ENCODE data around the gene ATCAY. TPM values are rescaled to one million over a fixed set of nuclear protein-coding genes. Genes with fewer than 3 reads are reported as not detected.

ATCAY gene
- total RNA-seq, 1 donor: not detected

DNA sequence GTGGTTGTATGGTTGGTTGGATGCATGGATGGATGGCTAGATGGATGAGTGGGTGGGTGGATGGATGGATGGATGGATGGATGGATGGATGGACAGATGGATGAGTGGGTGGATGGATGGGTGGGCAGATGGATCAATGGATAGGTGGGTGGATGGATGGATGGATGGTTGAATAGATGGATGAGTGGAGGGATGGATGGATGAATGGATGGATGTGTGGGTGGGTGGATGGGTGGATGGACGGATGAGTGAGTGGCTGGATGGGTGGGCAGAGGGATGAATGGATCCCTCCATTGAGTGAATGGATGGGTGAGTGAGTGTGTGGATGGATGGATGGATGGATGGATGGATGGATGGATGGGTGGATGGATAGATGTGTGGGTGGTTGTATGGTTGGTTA lies 43.4 kb downstream of the ATCAY start:
- DNase-seq (ENCODE audit: insufficient read length, low spot score, missing footprints): peak; percentile 9
- Histone ChIP-seq H3K36me3 (ENCODE audit: insufficient read depth, low read length) (no peaks in the 10 kb centered on the region), H2AFZ (ENCODE audit: low read length) (no peak overlapping the region), H3K79me2 (ENCODE audit: insufficient read depth, low read length) (no peaks in the 10 kb centered on the region), H3K4me3 (ENCODE audit: insufficient read depth, low read length) (no peak overlapping the region), H4K20me1 (ENCODE audit: insufficient read depth, low read length) (no peaks in the 10 kb centered on the region), H3K4me2 (ENCODE audit: insufficient read depth, low read length) (no peak overlapping the region), H3K9me3 (ENCODE audit: low read depth, low read length) (peaks cover 2% of the 10 kb centered on the region), H3K4me1 (ENCODE audit: insufficient read depth, low read length) (no peaks in the 10 kb centered on the region), H3K27me3 (ENCODE audit: insufficient read depth, low read length) (no peaks in the 10 kb centered on the region), H3K27ac (ENCODE audit: low read depth, low read length) (no peak overlapping the region)
- TF ChIP-seq, protein P1, sequence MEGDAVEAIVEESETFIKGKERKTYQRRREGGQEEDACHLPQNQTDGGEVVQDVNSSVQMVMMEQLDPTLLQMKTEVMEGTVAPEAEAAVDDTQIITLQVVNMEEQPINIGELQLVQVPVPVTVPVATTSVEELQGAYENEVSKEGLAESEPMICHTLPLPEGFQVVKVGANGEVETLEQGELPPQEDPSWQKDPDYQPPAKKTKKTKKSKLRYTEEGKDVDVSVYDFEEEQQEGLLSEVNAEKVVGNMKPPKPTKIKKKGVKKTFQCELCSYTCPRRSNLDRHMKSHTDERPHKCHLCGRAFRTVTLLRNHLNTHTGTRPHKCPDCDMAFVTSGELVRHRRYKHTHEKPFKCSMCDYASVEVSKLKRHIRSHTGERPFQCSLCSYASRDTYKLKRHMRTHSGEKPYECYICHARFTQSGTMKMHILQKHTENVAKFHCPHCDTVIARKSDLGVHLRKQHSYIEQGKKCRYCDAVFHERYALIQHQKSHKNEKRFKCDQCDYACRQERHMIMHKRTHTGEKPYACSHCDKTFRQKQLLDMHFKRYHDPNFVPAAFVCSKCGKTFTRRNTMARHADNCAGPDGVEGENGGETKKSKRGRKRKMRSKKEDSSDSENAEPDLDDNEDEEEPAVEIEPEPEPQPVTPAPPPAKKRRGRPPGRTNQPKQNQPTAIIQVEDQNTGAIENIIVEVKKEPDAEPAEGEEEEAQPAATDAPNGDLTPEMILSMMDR (IDR thresholded peaks at IDR 0.05; ENCODE audit: extremely low read depth, low read depth, low read length): no peak

DNA sequence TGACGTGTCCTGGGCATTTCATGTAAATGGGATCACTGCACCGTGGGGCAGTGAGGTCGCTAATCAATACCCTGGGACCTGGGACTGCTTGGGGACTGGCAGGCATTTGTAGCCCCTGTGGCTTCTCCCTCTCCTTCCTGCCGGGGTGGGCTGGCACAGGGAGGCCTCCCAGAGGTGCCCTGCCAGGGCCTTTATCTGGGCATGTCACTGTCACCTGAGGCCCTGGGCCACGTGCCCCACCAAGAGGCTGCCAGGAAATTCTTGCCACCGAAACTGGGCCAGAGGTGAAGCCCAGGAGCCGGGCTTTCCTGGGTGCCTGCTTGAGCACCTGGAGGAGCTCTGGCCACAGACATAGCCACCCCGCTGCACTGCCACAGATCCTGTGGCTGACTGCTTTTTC lies 50.6 kb downstream of the ATCAY start:
- H3K36me3 ChIP-seq (ENCODE audit: insufficient read depth, low read length): no peaks in the 10 kb centered on the region
- H2AFZ ChIP-seq (ENCODE audit: low read length): no peak overlapping the region
- peak; percentile 55 for DNase-seq (ENCODE audit: insufficient read length, low spot score, missing footprints)
- TF ChIP-seq, protein P1 (IDR thresholded peaks at IDR 0.05; ENCODE audit: extremely low read depth, low read depth, low read length): no peak
- H3K4me1 ChIP-seq (ENCODE audit: insufficient read depth, low read length): no peaks in the 10 kb centered on the region
- no peaks in the 10 kb centered on the region for H3K79me2 ChIP-seq (ENCODE audit: insufficient read depth, low read length)
- no peaks in the 10 kb centered on the region for H4K20me1 ChIP-seq (ENCODE audit: insufficient read depth, low read length)
- no peak overlapping the region for H3K4me2 ChIP-seq (ENCODE audit: insufficient read depth, low read length)
- no peak overlapping the region for H3K4me3 ChIP-seq (ENCODE audit: insufficient read depth, low read length)
- H3K27me3 ChIP-seq (ENCODE audit: insufficient read depth, low read length): peaks cover 26% of the 10 kb centered on the region
- no peak overlapping the region for H3K27ac ChIP-seq (ENCODE audit: low read depth, low read length)
- no peaks in the 10 kb centered on the region for H3K9me3 ChIP-seq (ENCODE audit: low read depth, low read length)

DNA sequence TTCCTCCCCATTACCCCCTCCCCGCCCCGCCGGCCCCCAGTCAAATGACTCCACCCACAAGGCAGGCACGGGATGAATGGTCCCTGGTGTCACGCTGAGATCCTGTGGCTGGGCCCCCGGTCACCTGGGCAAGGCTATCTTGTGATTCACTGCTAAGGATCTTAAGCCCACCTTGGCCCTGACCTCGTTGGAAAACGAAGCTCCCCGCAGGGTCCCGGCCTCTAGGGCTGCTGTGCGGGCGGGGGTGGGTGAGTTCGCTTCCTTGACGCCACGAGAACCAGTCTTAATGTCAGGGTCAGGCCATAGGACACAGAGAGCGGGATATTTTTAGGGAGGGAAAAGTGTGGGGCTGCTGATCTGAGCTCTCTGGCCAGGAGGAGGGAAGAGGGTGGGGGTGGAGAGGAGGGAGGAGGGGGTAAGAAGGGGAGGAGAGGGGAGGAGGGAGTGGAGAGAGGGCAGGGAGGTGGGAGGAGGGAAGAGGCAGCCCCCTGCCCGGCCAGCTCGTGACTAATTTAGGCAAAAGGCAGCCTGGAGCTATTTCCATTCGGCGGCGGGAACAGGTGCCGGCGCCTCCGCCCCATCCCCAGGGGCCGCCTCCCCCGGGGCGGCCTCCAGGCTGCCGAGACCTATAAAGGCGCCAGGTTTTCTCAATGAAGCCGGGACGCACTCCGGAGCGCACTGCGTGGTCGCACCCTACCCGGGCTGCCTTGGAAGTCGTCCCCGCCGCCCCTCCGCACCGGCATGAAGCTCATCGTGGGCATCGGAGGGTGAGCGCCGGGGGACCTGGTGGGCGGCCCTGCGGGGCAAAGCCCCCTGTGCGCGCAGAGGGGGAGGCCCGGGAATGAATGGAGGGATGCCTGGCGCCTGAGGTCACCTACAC lies 52.7 kb downstream of the ATCAY start, which contains the start of gene NMRK2:
Gene NMRK2, plus strand, starts transcription at position 139 of the 880 bp plus-strand sequence. Its CDS starts 603 bp downstream, at position 742.
- H4K20me1 ChIP-seq (ENCODE audit: insufficient read depth, low read length): no peaks in the 10 kb centered on the region
- DNase-seq (ENCODE audit: insufficient read length, low spot score, missing footprints): peak; percentile 77
- H3K36me3 ChIP-seq (ENCODE audit: insufficient read depth, low read length): no peaks in the 10 kb centered on the region
- H3K4me1 ChIP-seq (ENCODE audit: insufficient read depth, low read length): no peaks in the 10 kb centered on the region
- no peak within 1 kb of the TSS for H3K4me3 ChIP-seq (ENCODE audit: insufficient read depth, low read length)
- peaks cover 26% of the 10 kb centered on the region for H3K27me3 ChIP-seq (ENCODE audit: insufficient read depth, low read length)
- H3K9me3 ChIP-seq (ENCODE audit: low read depth, low read length): no peaks in the 10 kb centered on the region
- H3K79me2 ChIP-seq (ENCODE audit: insufficient read depth, low read length): no peaks in the 10 kb centered on the region
- no peak within 1 kb of the TSS for H3K4me2 ChIP-seq (ENCODE audit: insufficient read depth, low read length)
- TF ChIP-seq, protein P1 (IDR thresholded peaks at IDR 0.05; ENCODE audit: extremely low read depth, low read depth, low read length): no peak
- H3K27ac ChIP-seq (ENCODE audit: low read depth, low read length): no peak within 1 kb of the TSS
- no peak within 1 kb of the TSS for H2AFZ ChIP-seq (ENCODE audit: low read length)

Data from osteoblast (primary cell).